ENCODE results near the gene YKT6.

The YKT6 gene

DNA sequence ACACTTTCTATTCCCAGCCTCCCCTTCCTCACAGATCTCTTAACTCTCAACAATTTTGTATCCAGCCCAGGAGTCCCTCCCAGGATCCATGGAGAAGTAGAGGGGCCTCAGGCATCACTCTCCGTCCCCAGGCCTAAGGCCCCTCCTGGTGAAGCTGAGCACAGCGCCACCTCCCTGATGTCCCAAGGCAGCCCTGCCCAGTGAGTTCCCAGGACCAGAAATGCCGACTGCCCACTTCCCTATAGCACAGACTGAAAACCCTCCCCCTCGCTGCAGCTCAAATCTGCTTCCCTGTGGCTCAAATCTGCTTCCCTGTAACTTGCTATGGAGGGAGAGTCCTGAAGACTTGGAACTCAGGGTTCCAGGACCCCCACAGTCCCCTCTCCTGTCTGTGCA lies 35.6 kb downstream of the YKT6 start:
- DNase-seq, result no peak

DNA sequence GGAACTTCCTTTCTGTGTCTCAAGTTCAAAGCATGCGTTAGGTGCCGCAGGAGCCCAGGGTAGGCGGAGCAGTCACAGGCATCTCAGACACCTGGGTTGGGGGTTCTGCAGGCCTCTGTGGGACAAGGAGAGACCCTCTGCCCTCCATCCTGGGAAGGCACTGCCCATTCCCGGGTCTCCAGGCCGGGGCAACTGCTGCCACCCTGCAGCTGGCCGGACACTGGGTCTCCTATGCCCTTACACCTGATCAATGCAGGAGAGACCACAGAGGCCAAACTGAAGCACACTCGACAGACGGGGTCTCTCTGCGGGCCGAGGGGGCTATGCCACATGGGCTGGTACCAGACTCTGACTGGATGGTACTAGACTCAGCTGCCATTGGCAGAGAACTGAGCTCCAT lies 36.9 kb downstream of the YKT6 start:
- no peak for DNase-seq

- DNase-seq, result no peak
These were observed 37.4 kb downstream of the YKT6 start for GRCh38 chr7:44238116-44238695.

- DNase-seq, result no peak
These were observed 38.6 kb downstream of the YKT6 start for GRCh38 chr7:44239361-44239760.

GRCh38 chr7:44240376-44240775 lies 39.6 kb downstream of the YKT6 start:
- DNase-seq, result no peak

DNA sequence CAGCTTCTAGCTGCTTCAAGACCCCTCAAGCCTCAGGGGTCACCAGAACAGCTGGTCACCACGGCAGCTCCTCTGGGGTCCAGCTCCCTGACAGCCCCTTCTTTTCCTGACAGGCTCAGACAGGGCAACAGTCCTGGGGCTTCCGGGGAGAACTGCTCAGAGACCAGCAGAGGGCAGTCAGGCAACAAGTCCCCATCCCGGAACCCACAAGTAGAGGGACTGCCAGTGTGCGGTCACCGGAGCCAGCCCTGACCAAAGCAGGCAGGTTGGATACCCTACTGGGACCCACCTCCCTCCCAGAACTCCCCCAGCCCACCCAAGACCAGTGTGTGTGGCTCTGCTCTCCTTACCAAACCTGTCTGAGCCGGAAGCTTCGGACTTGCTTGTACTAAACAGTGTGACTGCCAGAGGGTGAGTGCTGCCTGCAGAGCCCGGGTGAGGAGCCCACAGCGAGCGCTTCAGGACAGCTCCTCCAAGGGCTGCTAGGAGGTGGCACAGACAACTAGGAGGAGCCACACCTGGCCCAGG lies 40.3 kb downstream of the YKT6 start:
- peak; percentile 32 for DNase-seq

- DNase-seq, result no peak
These were observed 41.3 kb downstream of the YKT6 start for GRCh38 chr7:44242091-44242490.

- no peak for DNase-seq
These were observed 43.5 kb downstream of the YKT6 start for GRCh38 chr7:44244282-44244681.

DNA sequence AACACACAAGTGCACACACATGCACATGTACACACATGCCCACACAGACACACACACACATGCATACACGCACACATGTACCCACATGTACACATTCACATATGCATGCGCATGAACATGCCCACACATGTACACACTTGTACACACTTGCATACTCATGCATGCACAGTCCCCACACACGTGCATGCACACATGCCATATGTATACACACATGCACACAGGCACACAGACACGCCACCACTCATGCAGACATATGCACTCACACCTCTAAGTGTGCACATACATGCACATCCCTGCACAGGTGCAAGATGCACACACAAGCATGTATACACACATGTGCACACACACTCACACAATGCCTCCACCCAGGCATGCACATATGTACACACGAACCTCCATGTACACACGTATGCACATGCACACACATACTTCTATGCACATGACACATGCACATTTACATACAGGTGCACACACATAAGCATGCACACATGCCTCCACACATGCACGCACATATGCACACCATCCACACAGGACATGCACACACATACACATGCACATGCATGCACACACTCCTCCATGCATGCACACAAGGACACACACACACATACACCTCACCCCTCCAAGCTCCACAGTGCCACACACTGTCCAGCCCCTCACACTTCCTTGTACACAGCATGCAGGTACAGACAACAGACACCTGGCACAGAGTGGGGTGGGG lies 45.8 kb downstream of the YKT6 start:
- no peak for DNase-seq

- DNase-seq, result no peak
These were observed 47.3 kb downstream of the YKT6 start for GRCh38 chr7:44247868-44248651.

DNA sequence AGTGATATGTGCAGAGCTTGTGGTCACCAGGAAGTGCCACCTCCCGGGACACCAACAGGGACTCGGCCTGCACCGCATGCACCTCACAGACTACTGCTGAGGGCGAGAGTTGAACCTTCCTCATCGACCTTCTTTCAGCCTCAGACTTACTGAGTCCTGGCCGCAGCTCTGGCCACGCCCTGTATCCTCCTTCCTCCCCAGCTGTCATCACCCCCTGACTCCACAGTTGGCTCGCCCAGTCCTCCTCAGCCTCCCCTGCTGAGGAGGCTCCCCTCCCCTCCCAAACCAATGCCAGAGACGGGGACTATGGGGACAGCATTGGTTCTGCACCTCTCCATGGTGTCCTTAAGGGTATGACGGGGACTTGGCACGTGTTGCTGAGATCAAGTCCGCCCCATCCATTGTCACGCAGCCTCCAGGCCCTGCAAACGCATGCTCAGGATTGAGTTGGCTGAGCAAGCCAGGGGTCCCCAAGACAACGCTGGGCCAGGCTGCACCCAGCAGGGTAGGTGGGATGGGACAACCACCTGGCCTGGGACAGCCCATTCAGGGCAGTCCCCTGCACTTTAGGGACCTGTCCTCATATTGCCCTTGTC lies 49.0 kb downstream of the YKT6 start:
- DNase-seq, result no peak

DNA sequence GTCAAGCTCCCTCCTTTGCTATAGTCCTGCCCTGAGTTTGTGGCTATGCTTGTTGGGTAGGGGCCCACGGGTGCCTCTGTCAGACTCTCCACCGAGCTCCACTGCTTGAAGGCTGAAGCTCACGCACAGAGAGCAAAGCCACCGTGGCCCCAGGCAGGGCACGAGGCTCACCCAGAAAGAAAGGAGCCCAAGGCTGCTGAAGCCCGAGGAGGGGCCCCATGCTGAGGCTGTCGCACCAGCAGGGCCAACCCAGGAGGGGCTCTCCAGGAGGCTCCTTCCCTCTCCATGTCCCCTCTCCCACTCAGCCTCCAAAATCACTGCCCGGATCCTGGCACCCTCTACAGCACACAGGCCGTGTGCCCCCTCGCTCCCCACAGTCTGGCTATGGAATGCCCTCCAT lies 50.5 kb downstream of the YKT6 start:
- no peak for DNase-seq

GRCh38 chr7:44251881-44252280 lies 51.1 kb downstream of the YKT6 start:
- no peak for DNase-seq

- no peak for DNase-seq
These were observed 55.7 kb downstream of the YKT6 start for GRCh38 chr7:44256459-44256858.

- no peak for DNase-seq
These were observed 56.4 kb downstream of the YKT6 start for GRCh38 chr7:44257213-44257612.

- peak; percentile 47 for DNase-seq
These were observed 57.0 kb downstream of the YKT6 start for GRCh38 chr7:44257618-44258422.

GRCh38 chr7:44258423-44258760 lies 57.6 kb downstream of the YKT6 start:
- no peak for DNase-seq

DNA sequence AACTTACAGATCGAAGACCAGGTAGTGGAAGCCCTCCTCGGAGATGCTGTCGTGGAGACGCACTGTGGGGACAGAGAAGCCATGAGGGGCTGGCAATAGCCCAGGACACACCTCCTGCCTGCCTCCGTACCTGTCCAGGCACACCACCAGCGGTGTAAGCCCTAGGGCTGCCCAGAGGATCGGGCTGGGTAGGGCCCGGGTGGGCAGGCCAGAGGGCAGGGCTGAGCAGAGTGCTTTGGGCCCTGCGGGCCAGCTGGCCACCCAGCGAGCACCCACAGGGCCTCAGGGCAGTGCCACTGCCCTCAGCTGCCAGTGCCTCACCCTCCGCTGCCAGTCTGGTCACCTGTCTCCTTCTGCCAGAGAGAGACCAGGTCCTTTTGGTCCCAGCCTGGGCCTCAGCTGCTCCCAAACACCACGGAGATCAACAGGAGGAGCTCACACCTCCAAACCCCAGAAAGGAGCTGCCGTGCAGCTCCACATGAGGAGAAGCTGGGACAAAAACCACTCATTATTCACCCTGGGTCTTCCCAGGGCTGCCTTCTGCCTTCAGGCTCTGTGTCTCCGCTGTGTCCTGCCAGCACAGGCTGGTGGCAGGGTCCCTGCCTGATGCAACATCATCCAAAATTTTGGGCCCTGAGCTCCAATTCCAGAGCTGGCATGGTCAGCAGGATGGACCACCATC lies 58.2 kb downstream of the YKT6 start:
- no peak for DNase-seq

- no peak for DNase-seq
These were observed 59.0 kb downstream of the YKT6 start for GRCh38 chr7:44259547-44260457.

DNA sequence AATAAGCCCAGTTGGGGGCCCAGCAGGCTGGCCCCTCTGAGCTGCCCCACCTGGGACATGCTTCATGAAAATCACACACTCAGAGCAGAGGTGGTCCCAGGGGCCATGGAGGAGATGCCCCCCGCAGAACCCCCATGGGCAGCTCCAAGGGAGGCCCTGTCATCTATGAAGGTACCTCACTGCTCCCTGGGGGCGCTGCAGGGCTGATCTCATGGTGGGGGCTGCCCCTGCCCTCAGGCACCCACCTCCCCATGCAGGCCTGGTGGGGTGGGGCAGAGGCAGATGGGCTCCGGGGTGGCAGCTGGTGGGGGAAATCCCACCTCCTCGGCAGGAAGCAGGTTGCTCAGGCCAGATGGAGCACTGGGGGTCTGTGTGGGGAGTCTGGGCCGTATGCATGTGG lies 60.5 kb downstream of the YKT6 start:
- DNase-seq, result no peak

DNA sequence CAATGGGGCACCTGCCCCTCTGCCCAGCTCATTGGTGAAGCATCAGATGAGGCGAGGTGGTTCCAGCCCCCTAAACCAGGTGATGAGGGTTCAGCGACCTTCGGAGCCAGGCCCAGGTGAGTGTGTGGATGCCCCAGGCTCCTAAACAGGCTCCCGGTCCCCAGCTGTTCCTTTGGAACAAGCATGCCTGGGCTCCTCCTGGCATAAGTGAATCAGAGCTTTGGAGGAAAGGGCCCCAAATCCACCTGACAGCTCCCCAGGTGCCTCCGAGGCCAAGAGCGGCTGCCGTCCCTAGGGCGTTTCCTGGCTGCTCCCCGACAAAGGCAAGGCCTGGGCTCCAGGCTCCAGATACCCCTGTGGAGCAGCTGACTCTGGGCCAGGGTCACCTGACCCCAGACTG lies 61.3 kb downstream of the YKT6 start:
- DNase-seq, result no peak

Data from activated effector memory CD4-positive, alpha-beta T cell treated with Interleukin-2 at 50 U/mL for 16 hours (primary cell).